ENCODE measurements around the gene LATS1.

- TF ChIP-seq CTCF (IDR thresholded peaks at IDR 0.05) (no peak), POLR2A (IDR thresholded peaks at IDR 0.05) (no peak)
Measured at GRCh38 chr6:149694921-149695320, 23.0 kb downstream of the LATS1 start.
